K562 (cell line): ENCODE measurements around the gene HAO2. TPM values are rescaled to one million over a fixed set of nuclear protein-coding genes. Genes with fewer than 3 reads are reported as not detected.

Experiments
- ATAC-seq: fragments of 200-7000 bp; cut with Tn5 transposase; 3 replicates; pipeline ENCODE4 v1.9.1; 2020; ENCODE audit warnings: moderate library complexity
- BruUV-seq: library from RNA; stranded (reverse); fragments of 400-500 nt; replicated peaks from 2 replicates; lab custom pipeline; 2021; lab: Mats Ljungman, UMichigan
- CTCF ChIA-PET: fragments of 300-600 bp; formaldehyde crosslinking; extraction: SDS; loops from one replicate; lab custom pipeline; 2021; ENCODE audit warnings: low intra/inter-chr PET ratio; lab: Yijun Ruan, JAX
- POLR2A ChIA-PET: fragments of 300-600, 350-650 bp; sonication (Branson Sonifier 250); formaldehyde crosslinking; extraction: SDS; loops from one replicate; lab custom pipeline; 2021; ENCODE audit warnings: antibody characterized with exemption, inconsistent platforms; lab: Yijun Ruan, JAX
- DNase-seq, 4 experiments: peaks; one replicate each; pipeline versions ENCODE4 v3.0.0 to v3.0.0-alpha.2; 2011 to 2018; ENCODE audit warnings: low spot score in 3 of 4, mixed read lengths in 3 of 4; ENCODE audit errors: extremely low read depth in 1 of 4
- FAIRE-seq: peaks from 2 replicates; lab custom pipeline; 2011; peaks lifted over from hg19 to GRCh38; lab: Jason Lieb, UNC
- H2AFZ ChIP-seq: 2 replicates; pipeline ENCODE4 v1.6.0; 2011; ENCODE audit warnings: low read depth, low read length, control low read depth, inconsistent platforms
- H3K27ac ChIP-seq: fragments of 200-600 bp; 3 replicates; pipeline ENCODE4 v1.8.0; 2011; ENCODE audit warnings: low read depth, mild to moderate bottlenecking, control low read depth, inconsistent platforms, low read length, moderate library complexity, mixed read lengths; ENCODE audit errors: extremely low read depth
- H3K27me3 ChIP-seq, 2 experiments: fragments of 300-600 bp in 1 of 2; 2 replicates in 1 of 2; 3 replicates in 1 of 2; pipeline versions ENCODE4 v1.6.0 to v1.8.0; 2011; ENCODE audit warnings: inconsistent platforms in 2 of 2, low read length in 2 of 2, mild to moderate bottlenecking in 1 of 2, mixed read lengths in 1 of 2, moderate library complexity in 1 of 2; ENCODE audit not compliant: control insufficient read depth in 2 of 2, insufficient read depth in 2 of 2
- H3K36me3 ChIP-seq: fragments of 300-600 bp; 3 replicates; pipeline ENCODE4 v1.8.0; 2011; ENCODE audit warnings: mild to moderate bottlenecking, low read length, inconsistent platforms; ENCODE audit not compliant: control insufficient read depth, insufficient read depth
- H3K4me1 ChIP-seq, 2 experiments: fragments of 200-600 bp in 1 of 2; replicated peaks in 1 of 2; 2 replicates in 1 of 2; 3 replicates in 1 of 2; pipeline versions ENCODE4 v1.5.1 to v1.8.0; 2011; ENCODE audit warnings: inconsistent platforms in 2 of 2, low read length in 2 of 2, mild to moderate bottlenecking in 1 of 2, mixed read lengths in 1 of 2, moderate library complexity in 1 of 2; ENCODE audit not compliant: control insufficient read depth in 2 of 2, insufficient read depth in 2 of 2
- H3K4me2 ChIP-seq: 2 replicates; pipeline ENCODE4 v1.6.1; 2011; ENCODE audit warnings: low read length, control low read depth, inconsistent platforms, mixed read lengths; ENCODE audit not compliant: insufficient read depth
- H3K4me3 ChIP-seq: fragments of 200-600 bp; sonication (generic), shearing (Covaris generic); 2 replicates; pipeline ENCODE4 v1.5.1; 2016; ENCODE audit warnings: control low read depth, inconsistent platforms
- H3K79me2 ChIP-seq: fragments of 200-600 bp; 3 replicates; pipeline ENCODE4 v1.8.0; 2011; ENCODE audit warnings: low read length, inconsistent platforms; ENCODE audit not compliant: control insufficient read depth, insufficient read depth
- H3K9ac ChIP-seq, 2 experiments: 2 replicates each; pipeline versions ENCODE4 v1.6.0 to v1.6.1; 2011; ENCODE audit warnings: low read depth in 2 of 2, low read length in 2 of 2, control low read depth in 1 of 2, inconsistent platforms in 1 of 2, mild to moderate bottlenecking in 1 of 2, mixed read lengths in 1 of 2; ENCODE audit not compliant: insufficient read depth in 1 of 2
- H3K9me1 ChIP-seq: one replicate; pipeline ENCODE4 v1.6.0; 2011; ENCODE audit warnings: inconsistent platforms, mild to moderate bottlenecking, low read length, moderate library complexity; ENCODE audit not compliant: control insufficient read depth, insufficient read depth
- H3K9me3 ChIP-seq: replicated peaks from 2 replicates; pipeline ENCODE4 v1.5.1; 2011; ENCODE audit warnings: low read depth, low read length, inconsistent platforms; ENCODE audit not compliant: control insufficient read depth, insufficient read depth
- H4K20me1 ChIP-seq: replicated peaks from 2 replicates; pipeline ENCODE4 v1.6.1; 2011; ENCODE audit warnings: low read length, inconsistent platforms, mixed read lengths; ENCODE audit not compliant: control insufficient read depth, insufficient read depth
- CHD1 ChIP-seq: fragments of 200-600 bp; sonication (generic); IDR thresholded peaks from one replicate; pipeline ENCODE4 v1.6.1; 2012; ENCODE audit warnings: mild to moderate bottlenecking, moderate library complexity, low read length, inconsistent platforms
- LEF1 ChIP-seq: fragments of 450-650 bp; IDR thresholded peaks from 2 replicates; pipeline ENCODE4 v1.6.1; 2016; ENCODE audit warnings: mild to moderate bottlenecking
- NCOA2 ChIP-seq, 2 experiments: fragments of 450-650 bp; IDR thresholded peaks; 2 replicates each; pipeline ENCODE4 v1.6.1; 2018; ENCODE audit warnings: mild to moderate bottlenecking in 2 of 2, moderate library complexity in 1 of 2; ENCODE audit not compliant: partially characterized antibody in 2 of 2
- NELFE ChIP-seq: IDR thresholded peaks from 2 replicates; pipeline ENCODE4 v1.6.1; 2011; ENCODE audit warnings: mild to moderate bottlenecking; ENCODE audit not compliant: insufficient read depth, insufficient read length
- NFIC ChIP-seq: fragments of 450-650 bp; IDR thresholded peaks from 2 replicates; pipeline ENCODE4 v1.6.1; 2017; ENCODE audit warnings: mild to moderate bottlenecking, inconsistent platforms
- NKRF ChIP-seq: fragments of 450-650 bp; IDR thresholded peaks from 2 replicates; pipeline ENCODE4 v1.6.1; 2016; ENCODE audit warnings: borderline replicate concordance
- SIN3A ChIP-seq, 2 experiments: fragments of 150-350 bp in 1 of 2; IDR thresholded peaks; 2 replicates each; pipeline ENCODE4 v1.6.1; 2011 to 2016; ENCODE audit warnings: borderline replicate concordance in 2 of 2, low read depth in 2 of 2, low read length in 2 of 2, mild to moderate bottlenecking in 2 of 2, moderate library complexity in 2 of 2; ENCODE audit not compliant: control insufficient read depth in 1 of 2
- SIX5 ChIP-seq, 2 experiments: IDR thresholded peaks; 2 replicates each; pipeline ENCODE4 v1.6.1; 2011; ENCODE audit warnings: low read length in 2 of 2, borderline replicate concordance in 1 of 2, low read depth in 1 of 2, mild to moderate bottlenecking in 1 of 2, moderate library complexity in 1 of 2; ENCODE audit not compliant: insufficient read depth in 1 of 2
- SMARCA5 ChIP-seq: fragments of 450-650 bp; IDR thresholded peaks from 2 replicates; pipeline ENCODE4 v1.6.1; 2016
- SNIP1 ChIP-seq: fragments of 450-650 bp; IDR thresholded peaks from 2 replicates; pipeline ENCODE4 v1.7.1; 2017; ENCODE audit warnings: low read depth, mild to moderate bottlenecking
- ZNF184 ChIP-seq: sonication (generic); formaldehyde crosslinking; IDR thresholded peaks from 2 replicates; pipeline ENCODE4 v1.5.0; 2020; ENCODE audit warnings: missing genetic modification reagents
- ZNF212 ChIP-seq: fragments of 450-650 bp; formaldehyde crosslinking; IDR thresholded peaks from 2 replicates; pipeline ENCODE4 v1.4.0; 2020; ENCODE audit warnings: mild to moderate bottlenecking
- ZNF232 ChIP-seq: sonication (generic); formaldehyde crosslinking; IDR thresholded peaks from 2 replicates; pipeline ENCODE4 v1.8.0; 2022; ENCODE audit warnings: mild to moderate bottlenecking, missing genetic modification reagents
- WGBS: fragments of 100-300 bp; shearing (Covaris generic); methylation state at CpG from one replicate; pipeline ENCODE4 v1.1.6; 2016; ENCODE audit warnings: low coverage, mixed read lengths; ENCODE audit not compliant: insufficient coverage; ENCODE audit errors: missing lambda C conversion rate; 5-methylcytosine and 5-hydroxymethylcytosine counted together
- in situ Hi-C: fragments of 300-500 bp; cut with MboI; formaldehyde crosslinking; loops from 4 replicates; pipeline ENCODE4 v1.15.0; 2018; ENCODE audit warnings: inconsistent platforms, mixed read lengths
- intact Hi-C: fragments of 100-400 bp; cut with micrococcal nuclease; formaldehyde crosslinking; loops from 2 replicates; pipeline ENCODE4 v1.14.2; 2022
- polyA plus RNA-seq, 8 experiments: library from polyadenylated mRNA; depleted of rRNA in 4 of 8; stranded (reverse) in 5 of 8; unstranded in 3 of 8; fragments of >200 nt; fragmentation: Nextera tagmentation in 2 of 8; fragmentation: Illumina TruSeq in 1 of 8; extraction: Ambion mirVana in 2 of 8; extraction: Trizol in 1 of 8; gene quantifications; 2 replicates each; pipeline versions ENCODE4 v1.2.1 to v1.2.3, GENCODE V29; 2011 to 2014; ENCODE audit warnings: inconsistent platforms in 1 of 8, missing spikeins in 1 of 8
- total RNA-seq, 7 experiments: library from RNA; depleted of rRNA in 6 of 7; stranded (reverse); fragments of >200 nt in 6 of 7; fragmentation: Illumina TruSeq in 2 of 7; extraction: Trizol in 2 of 7; gene quantifications; 2 replicates each; pipeline versions ENCODE4 v1.2.1 to v1.2.3, GENCODE V29; 2011 to 2021; ENCODE audit warnings: low replicate concordance in 1 of 7

The HAO2 gene
- total and polyA plus RNA-seq, 9 of the 15 experiments (the other 6 are each of a cell fraction or from before 2014, with no cell fraction given), result not detected

GRCh38 chr1:119429687-119430086, 61.1 kb downstream of the HAO2 start:
- no peaks in the 10 kb centered on the region for H3K9me1 ChIP-seq
- TF ChIP-seq SNIP1 (no peak), SIN3A (IDR thresholded peaks at IDR 0.05; ENCODE audit: borderline replicate concordance in 2 of 2, control insufficient read depth in 1 of 2, low read depth in 2 of 2, low read length in 2 of 2) (no peak), NCOA2 (IDR thresholded peaks at IDR 0.05; ENCODE audit: partially characterized antibody in 2 of 2) (no peak), NELFE (no peak)
- TF ChIP-seq, all 486 proteins: peak for 0
- ATAC-seq, result no peak
- BruUV-seq, result no TSS peak
- intact Hi-C loops (no loop called here), in situ Hi-C loops (no loop called here)
- Histone ChIP-seq H3K9ac (no peak overlapping the region), H3K4me3 (no peak overlapping the region), H3K4me1 (no peaks in the 10 kb centered on the region), H3K36me3 (no peaks in the 10 kb centered on the region), H3K79me2 (no peaks in the 10 kb centered on the region), H3K27me3 (peaks cover 4 to 9% of the 10 kb centered on the region in 2 experiments; a peak in 2 of 5 replicates), H3K4me2 (no peak overlapping the region), H2AFZ (no peak overlapping the region), H4K20me1 (no peaks in the 10 kb centered on the region), H3K9me3 (no peaks in the 10 kb centered on the region), H3K27ac (no peak overlapping the region)
- 0% methylated on average over 4 of the region's 4 CpGs for WGBS
- DNase-seq, result no peak
- CTCF ChIA-PET, result no interaction called here
- POLR2A ChIA-PET, result interaction anchor here (0.8 kb wide), 1 partner anchor 17 kb away, joined by 3 read pairs; no protein-coding TSS in a partner anchor
- no peak for FAIRE-seq

GRCh38 chr1:119430486-119430885, 61.9 kb downstream of the HAO2 start:
- Histone ChIP-seq H3K9me1 (no peaks in the 10 kb centered on the region), H3K79me2 (no peaks in the 10 kb centered on the region), H3K4me3 (no peak overlapping the region), H3K9ac (no peak overlapping the region), H3K9me3 (no peaks in the 10 kb centered on the region), H2AFZ (no peak overlapping the region), H4K20me1 (no peaks in the 10 kb centered on the region), H3K36me3 (no peaks in the 10 kb centered on the region), H3K27me3 (peaks cover 4 to 9% of the 10 kb centered on the region in 2 experiments; a peak in 3 of 5 replicates), H3K27ac (no peak overlapping the region), H3K4me1 (no peaks in the 10 kb centered on the region), H3K4me2 (no peak overlapping the region)
- no peak for FAIRE-seq
- in situ Hi-C loops, result no loop called here
- BruUV-seq, result no TSS peak
- POLR2A ChIA-PET, result interaction anchor here (0.6 kb wide), 1 partner anchor 1415 kb away, joined by 3 read pairs; no protein-coding TSS in a partner anchor
- no peak for ATAC-seq
- intact Hi-C loops, result no loop called here
- CTCF ChIA-PET, result no interaction called here
- WGBS, result 0% methylated on average over 2 of the region's 2 CpGs
- no peak for DNase-seq
- TF ChIP-seq NKRF (no peak), ZNF212 (no peak), LEF1 (no peak), NFIC (no peak), SMARCA5 (no peak), ZNF232 (no peak), ZNF184 (CRISPR knock-in tag) (no peak), SIX5 (IDR thresholded peaks at IDR 0.05; ENCODE audit: borderline replicate concordance in 1 of 2, insufficient read depth in 1 of 2, low read depth in 1 of 2, low read length in 2 of 2) (no peak), CHD1 (no peak)
